Heart right ventricle (tissue), 16 donors: ENCODE measurements around the gene WDR59. TPM values are rescaled to one million over a fixed set of nuclear protein-coding genes. Genes with fewer than 3 reads are reported as not detected.

Experiments
- ATAC-seq, 8 donors: fragments of 200-7000 bp; cut with Tn5 transposase; one replicate each; pipeline ENCODE4 v1.9.1; 2020; ENCODE audit warnings: mild to moderate bottlenecking in 8 of 8, moderate library complexity in 8 of 8, moderate number of reproducible peaks in 1 of 8
- DNase-seq, 2 donors: peaks; one replicate each; pipeline ENCODE4 v3.0.0-alpha.2; 2020
- H3K27ac ChIP-seq, 10 donors: fragments of 200-600 bp; sonication (generic) in 2 of 10; one replicate each; pipeline versions ENCODE4 v1.5.0 to v1.8.0; 2020 to 2022; ENCODE audit warnings: mild to moderate bottlenecking in 3 of 10
- H3K27me3 ChIP-seq, 7 donors: fragments of 200-600 bp; one replicate each; pipeline ENCODE4 v1.8.0; 2021 to 2022; ENCODE audit warnings: mild to moderate bottlenecking in 2 of 7
- H3K36me3 ChIP-seq, 9 donors: fragments of 200-600 bp; sonication (generic) in 1 of 9; one replicate each; pipeline versions ENCODE4 v1.5.0 to v1.8.0; 2020 to 2022; ENCODE audit warnings: mild to moderate bottlenecking in 2 of 9
- H3K4me1 ChIP-seq, 9 donors: fragments of 200-600 bp; sonication (generic) in 1 of 9; one replicate each; pipeline versions ENCODE4 v1.5.0 to v1.8.0; 2020 to 2022; ENCODE audit warnings: mild to moderate bottlenecking in 4 of 9
- H3K4me3 ChIP-seq, 10 donors: fragments of 200-600 bp; sonication (generic) in 2 of 10; one replicate each; pipeline versions ENCODE4 v1.5.0 to v1.8.0; 2020 to 2022; ENCODE audit warnings: mild to moderate bottlenecking in 7 of 10, moderate library complexity in 2 of 10
- H3K9me3 ChIP-seq, 11 donors: fragments of 200-600 bp in 10 of 11; sonication (generic) in 2 of 11; one replicate each; pipeline versions ENCODE4 v1.5.0 to v1.8.0; 2013 to 2022; ENCODE audit warnings: mild to moderate bottlenecking in 2 of 11, control low read depth in 1 of 11, moderate library complexity in 1 of 11
- WGBS, 2 donors: extraction: QIAGEN DNeasy Blood & Tissue Kit; methylation state at CpG; one replicate each; pipeline ENCODE4 v1.1.7; 2013; ENCODE audit warnings: inconsistent platforms in 1 of 2; 5-methylcytosine and 5-hydroxymethylcytosine counted together
- intact Hi-C, 10 donors: fragments of 100-400 bp; cut with DNase I; formaldehyde crosslinking; loops; one replicate each; pipeline versions ENCODE4 v1.11.1 to v1.14.2; 2022
- polyA plus RNA-seq, 2 donors: library from polyadenylated mRNA; stranded (reverse); fragments of 200-250 nt; gene quantifications; one replicate each; pipeline ENCODE4 v1.2.3, GENCODE V29; 2013
- total RNA-seq, 10 donors: library from RNA; stranded (reverse); fragmentation: NEBNext Ultra II Directional in 3 of 10; extraction: Animal tissue kit (Norgen Biotek cat#: 25700) in 3 of 10; gene quantifications; one replicate each; pipeline versions ENCODE4 v1.2.1 to v1.2.4, GENCODE V29; 2021 to 2023
- TF ChIP-seq, protein P1 (sequence below), 9 donors: fragments of 200-600 bp; sonication (generic) in 2 of 9; IDR thresholded peaks; one replicate each; pipeline versions ENCODE4 v1.5.0 to v1.8.0; 2021 to 2022; ENCODE audit warnings: antibody characterized with exemption in 9 of 9, mild to moderate bottlenecking in 5 of 9, moderate library complexity in 1 of 9
- donor health status: Arrhythmogenic right ventricular cardiomyopathy.
- donor health status: ischemic (EF 13 %, LVEDD 7.1; RV severe dilation, severe dysfunction).
- donor health status: healthy with polysubstance abuse.
- donor health status: DM: no; HTN: yes; CAD: no.
- donor health status: DM: no; HTN: no; CAD: no.
- donor health status: ischemic (EF 25% LVEDD 6.9; RV normal size, moderate dysfunction).
- donor health status: ischemic (EF 25% LVEDD 5.7; RV mildly dilated, moderate dysfunction).
- donor health status: healthy.
- donor health status: DM: yes; HTN: yes; CAD: no.
- donor health status: Ischemic cardiomyopathy.
- donor health status: ischemic (EF 35%, LVEDD 5.7; RV mildly dilated, moderate dysfunction).
- donor health status: nonischemic (EF 11% LVEDD 7.7; RV severe dilation, severe dysfunction).
- donor health status: DM: yes; HTN: yes; CAD: no.
- donor health status: PGD.
- donor health status: ischemic (EF 29% LVEDD 5.4; RV normal size, mild dysfunction).
- donor health status: nonischemic (EF 23%, LVEDD 6.1; RV moderate dilation, normal function).

WDR59 gene
- total and polyA plus RNA-seq, 12 donors, result 15.6 to 63.5 (median 40.9) TPM

DNA sequence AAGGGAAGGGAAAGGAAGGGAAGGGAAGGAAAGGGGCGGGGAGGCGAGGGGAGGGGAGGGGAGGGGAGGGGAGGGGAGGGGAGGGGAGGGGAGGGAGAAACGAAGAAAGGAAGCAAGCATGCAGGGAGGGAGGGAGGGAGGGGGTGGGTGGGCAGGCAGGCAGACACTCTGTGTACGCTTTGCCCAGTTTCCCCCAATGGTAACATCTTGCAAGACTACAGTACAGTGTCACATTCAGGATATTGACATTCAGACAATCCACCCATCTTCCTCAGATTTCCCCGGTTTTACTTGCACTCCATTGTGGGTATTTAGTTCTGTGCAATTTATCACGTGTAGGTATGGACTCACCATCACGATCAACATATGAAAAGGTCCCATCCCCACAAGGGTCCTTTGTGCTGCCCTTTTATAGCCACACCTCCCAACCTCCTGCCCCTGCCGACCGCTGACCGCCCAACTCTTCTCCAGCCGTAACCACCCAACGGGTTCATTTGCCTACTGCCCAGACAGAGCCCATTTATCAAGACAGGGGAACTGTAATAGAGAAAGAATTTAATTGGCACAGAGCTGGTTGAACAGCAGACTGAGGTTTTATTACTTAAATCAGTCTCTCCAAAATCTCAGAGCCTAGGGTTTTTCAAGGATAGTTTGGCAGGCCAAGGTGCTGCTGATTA lies 118.9 kb downstream of the WDR59 start:
- H3K4me3 ChIP-seq, result no peak overlapping the region
- H3K27me3 ChIP-seq, result no peaks in the 10 kb centered on the region
- WGBS, 2 donors, result 61 to 67% methylated on average over 9 to 10 of the region's 12 CpGs
- H3K4me1 ChIP-seq, result peaks cover 0 to 16% (median 7%) of the 10 kb centered on the region in 9 donors
- H3K36me3 ChIP-seq, result peaks cover 0 to under 1% (median 0%) of the 10 kb centered on the region in 9 donors
- no peak for ATAC-seq
- TF ChIP-seq, protein P1, sequence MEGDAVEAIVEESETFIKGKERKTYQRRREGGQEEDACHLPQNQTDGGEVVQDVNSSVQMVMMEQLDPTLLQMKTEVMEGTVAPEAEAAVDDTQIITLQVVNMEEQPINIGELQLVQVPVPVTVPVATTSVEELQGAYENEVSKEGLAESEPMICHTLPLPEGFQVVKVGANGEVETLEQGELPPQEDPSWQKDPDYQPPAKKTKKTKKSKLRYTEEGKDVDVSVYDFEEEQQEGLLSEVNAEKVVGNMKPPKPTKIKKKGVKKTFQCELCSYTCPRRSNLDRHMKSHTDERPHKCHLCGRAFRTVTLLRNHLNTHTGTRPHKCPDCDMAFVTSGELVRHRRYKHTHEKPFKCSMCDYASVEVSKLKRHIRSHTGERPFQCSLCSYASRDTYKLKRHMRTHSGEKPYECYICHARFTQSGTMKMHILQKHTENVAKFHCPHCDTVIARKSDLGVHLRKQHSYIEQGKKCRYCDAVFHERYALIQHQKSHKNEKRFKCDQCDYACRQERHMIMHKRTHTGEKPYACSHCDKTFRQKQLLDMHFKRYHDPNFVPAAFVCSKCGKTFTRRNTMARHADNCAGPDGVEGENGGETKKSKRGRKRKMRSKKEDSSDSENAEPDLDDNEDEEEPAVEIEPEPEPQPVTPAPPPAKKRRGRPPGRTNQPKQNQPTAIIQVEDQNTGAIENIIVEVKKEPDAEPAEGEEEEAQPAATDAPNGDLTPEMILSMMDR (IDR thresholded peaks at IDR 0.05), result no peak
- DNase-seq, result no peak
- intact Hi-C loops, result loop anchor here in 4 of 10 donors (2.0 to 10.0 kb wide), 3 partner anchors 157 to 249 kb away; partner anchors contain the start of gene LDHD (in 1 of the 4)
- H3K9me3 ChIP-seq, result no peaks in the 10 kb centered on the region
- no peak overlapping the region for H3K27ac ChIP-seq

DNA sequence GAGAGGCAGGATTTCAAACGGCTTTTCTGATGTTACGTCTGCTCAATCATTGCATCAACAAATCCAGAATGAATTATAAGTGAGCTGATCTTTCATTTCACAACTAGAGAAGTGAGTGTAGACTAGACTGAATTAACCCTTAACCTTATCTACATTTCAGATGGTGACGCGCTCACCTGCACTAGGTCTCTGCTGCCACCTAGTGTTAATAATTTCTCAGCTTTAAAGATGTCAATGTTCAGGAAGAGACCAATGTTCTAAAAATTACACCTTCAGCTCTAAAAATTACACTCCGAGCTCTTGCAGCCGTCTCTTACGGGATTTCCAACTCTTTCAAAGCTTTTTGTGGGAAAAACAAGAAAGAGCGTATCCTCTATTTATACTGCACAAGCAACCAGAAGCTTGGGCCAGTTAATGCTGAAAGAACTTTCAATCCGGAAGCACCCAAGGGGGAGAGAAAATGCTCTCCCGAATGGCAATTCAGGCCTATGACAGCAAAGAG lies 122.1 kb downstream of the WDR59 start:
- Histone ChIP-seq H3K36me3 (no peaks in the 10 kb centered on the region), H3K27ac (no peak overlapping the region), H3K27me3 (no peaks in the 10 kb centered on the region), H3K9me3 (no peaks in the 10 kb centered on the region), H3K4me3 (no peak overlapping the region), H3K4me1 (peaks cover 0 to 8% (median 1%) of the 10 kb centered on the region in 9 donors)
- ATAC-seq (peak in 2 of 8 donors; percentile 56 to 57), DNase-seq (no peak)
- WGBS, 2 donors, result 24 to 32% methylated on average over 10 of the region's 10 CpGs
- intact Hi-C loops, result loop anchor here in 8 of 10 donors (1.0 to 10.0 kb wide), 7 partner anchors 45 to 252 kb away; partner anchors contain the start of gene LDHD (in 1 of the 8)
- TF ChIP-seq, protein P1 (IDR thresholded peaks at IDR 0.05), result peak; percentile 65 to 93 (median 81)

DNA sequence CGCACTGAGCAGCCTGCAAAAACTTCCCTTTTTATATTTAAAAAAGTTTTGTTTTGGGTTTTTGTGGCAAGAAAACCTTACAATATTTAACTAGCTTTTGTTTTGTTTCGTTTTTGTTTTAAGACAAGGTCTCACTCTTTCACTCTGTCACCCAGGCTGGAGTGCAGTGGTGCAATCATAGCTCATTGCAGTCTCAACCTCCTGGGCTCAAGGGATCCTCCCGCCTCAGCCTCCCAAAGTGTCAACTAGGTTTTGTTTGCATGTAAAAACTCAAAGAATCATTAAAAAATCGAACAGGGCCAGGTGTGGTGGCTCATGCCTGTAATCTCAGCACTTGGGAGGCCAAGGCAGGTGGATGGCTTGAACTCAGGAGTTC lies 132.4 kb downstream of the WDR59 start:
- TF ChIP-seq, protein P1 (IDR thresholded peaks at IDR 0.05), result no peak
- Histone ChIP-seq H3K27ac (no peak overlapping the region), H3K36me3 (no peaks in the 10 kb centered on the region), H3K9me3 (no peaks in the 10 kb centered on the region), H3K4me1 (no peaks in the 10 kb centered on the region), H3K4me3 (no peak overlapping the region), H3K27me3 (peaks cover 0 to 3% (median 0%) of the 10 kb centered on the region in 7 donors)
- DNase-seq (no peak), ATAC-seq (no peak)
- 73 to 80% methylated on average over 4 of the region's 4 CpGs for WGBS, 2 donors
- intact Hi-C loops, result no loop called here

DNA sequence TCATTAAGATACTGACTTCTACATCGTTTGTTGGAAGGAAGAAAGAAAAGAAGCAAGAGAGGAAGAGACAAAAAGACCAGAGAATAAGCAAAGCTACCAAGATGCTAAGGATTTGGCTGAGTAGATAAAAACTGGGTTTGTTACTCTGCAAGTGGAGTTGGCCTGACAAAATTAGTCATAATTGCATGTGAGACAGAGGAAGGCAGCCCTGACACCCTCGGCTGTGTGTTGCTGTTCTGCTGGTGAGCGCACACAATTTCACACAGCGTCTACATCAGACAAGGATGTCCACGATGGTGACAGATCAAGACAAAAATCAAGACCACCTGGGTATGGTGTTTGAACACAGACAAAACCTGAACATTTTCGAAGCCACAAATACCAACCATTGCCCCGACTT lies 134.9 kb downstream of the WDR59 start:
- H3K9me3 ChIP-seq, result no peaks in the 10 kb centered on the region
- no peaks in the 10 kb centered on the region for H3K4me1 ChIP-seq
- TF ChIP-seq, protein P1 (IDR thresholded peaks at IDR 0.05), result no peak
- H3K27me3 ChIP-seq, result no peaks in the 10 kb centered on the region
- ATAC-seq, result no peak
- DNase-seq, result no peak
- 74 to 80% methylated on average over 7 of the region's 7 CpGs for WGBS, 2 donors
- no peaks in the 10 kb centered on the region for H3K36me3 ChIP-seq
- H3K27ac ChIP-seq, result no peak overlapping the region
- no peak overlapping the region for H3K4me3 ChIP-seq
- intact Hi-C loops, result no loop called here
